ENCODE data around the gene NDUFA13.

DNA sequence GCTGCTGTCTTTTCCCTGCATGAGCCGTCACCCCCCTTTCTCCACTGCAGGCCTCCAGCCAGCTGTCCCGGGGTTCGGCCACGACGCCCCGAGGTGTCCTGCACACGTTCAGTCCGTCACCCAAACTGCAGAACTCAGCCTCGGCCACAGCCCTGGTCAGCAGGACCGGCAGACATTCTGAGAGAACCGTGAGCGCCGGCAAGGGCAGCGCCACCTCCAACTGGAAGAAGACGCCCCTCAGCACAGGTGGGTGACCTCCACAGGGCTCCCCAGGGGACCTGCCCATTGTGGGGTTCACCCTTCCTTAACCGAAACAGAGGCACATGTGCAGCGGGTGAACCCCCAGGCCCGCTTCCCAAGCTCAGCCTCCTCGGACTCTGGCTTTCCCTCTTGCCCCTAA, 13.7 kb upstream of the NDUFA13 start:
- TF ChIP-seq, protein P1, sequence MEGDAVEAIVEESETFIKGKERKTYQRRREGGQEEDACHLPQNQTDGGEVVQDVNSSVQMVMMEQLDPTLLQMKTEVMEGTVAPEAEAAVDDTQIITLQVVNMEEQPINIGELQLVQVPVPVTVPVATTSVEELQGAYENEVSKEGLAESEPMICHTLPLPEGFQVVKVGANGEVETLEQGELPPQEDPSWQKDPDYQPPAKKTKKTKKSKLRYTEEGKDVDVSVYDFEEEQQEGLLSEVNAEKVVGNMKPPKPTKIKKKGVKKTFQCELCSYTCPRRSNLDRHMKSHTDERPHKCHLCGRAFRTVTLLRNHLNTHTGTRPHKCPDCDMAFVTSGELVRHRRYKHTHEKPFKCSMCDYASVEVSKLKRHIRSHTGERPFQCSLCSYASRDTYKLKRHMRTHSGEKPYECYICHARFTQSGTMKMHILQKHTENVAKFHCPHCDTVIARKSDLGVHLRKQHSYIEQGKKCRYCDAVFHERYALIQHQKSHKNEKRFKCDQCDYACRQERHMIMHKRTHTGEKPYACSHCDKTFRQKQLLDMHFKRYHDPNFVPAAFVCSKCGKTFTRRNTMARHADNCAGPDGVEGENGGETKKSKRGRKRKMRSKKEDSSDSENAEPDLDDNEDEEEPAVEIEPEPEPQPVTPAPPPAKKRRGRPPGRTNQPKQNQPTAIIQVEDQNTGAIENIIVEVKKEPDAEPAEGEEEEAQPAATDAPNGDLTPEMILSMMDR (IDR thresholded peaks at IDR 0.05), result no peak
- TF ChIP-seq POLR2A (IDR thresholded peaks at IDR 0.05), result no peak
